ENCODE data around the gene ENTPD8.

Gene ENTPD8

GRCh38 chr9:137408651-137409405 lies 32.3 kb downstream of the ENTPD8 start:
- DNase-seq: no peak

GRCh38 chr9:137407590-137408300 lies 33.4 kb downstream of the ENTPD8 start:
- DNase-seq: no peak

- peak; percentile 63 for DNase-seq
Measured at GRCh38 chr9:137406876-137407589, 34.1 kb downstream of the ENTPD8 start.

- DNase-seq: no peak
Measured at GRCh38 chr9:137406085-137406760, 34.9 kb downstream of the ENTPD8 start.

GRCh38 chr9:137405677-137406081 lies 35.5 kb downstream of the ENTPD8 start:
- no peak for DNase-seq

GRCh38 chr9:137404961-137405567 lies 36.1 kb downstream of the ENTPD8 start:
- no peak for DNase-seq

- DNase-seq: no peak
Measured at GRCh38 chr9:137403269-137403668, 37.9 kb downstream of the ENTPD8 start.

- DNase-seq: no peak
Measured at GRCh38 chr9:137402746-137403145, 38.4 kb downstream of the ENTPD8 start.

GRCh38 chr9:137398561-137399468 lies 42.3 kb downstream of the ENTPD8 start:
- DNase-seq: no peak

GRCh38 chr9:137397675-137398423 lies 43.3 kb downstream of the ENTPD8 start:
- DNase-seq: peak; percentile 44

GRCh38 chr9:137396634-137397367 lies 44.4 kb downstream of the ENTPD8 start:
- DNase-seq: no peak

- no peak for DNase-seq
Measured at GRCh38 chr9:137396227-137396626, 44.9 kb downstream of the ENTPD8 start.

- DNase-seq: no peak
Measured at GRCh38 chr9:137395666-137396010, 45.5 kb downstream of the ENTPD8 start.

- DNase-seq: no peak
Measured at GRCh38 chr9:137394866-137395665, 46.1 kb downstream of the ENTPD8 start.

GRCh38 chr9:137393176-137394150 lies 47.7 kb downstream of the ENTPD8 start:
- no peak for DNase-seq

GRCh38 chr9:137392232-137393007 lies 48.7 kb downstream of the ENTPD8 start:
- no peak for DNase-seq

- no peak for DNase-seq
Measured at GRCh38 chr9:137391411-137391754, 49.8 kb downstream of the ENTPD8 start.
